Kidney (tissue), 14 donors: ENCODE results near the gene COL11A2. TPM values are rescaled to one million over a fixed set of nuclear protein-coding genes. Genes with fewer than 3 reads are reported as not detected.

Experiments
- DNase-seq, 5 donors: peaks; one replicate each; pipeline ENCODE4 v3.0.0-alpha.2; 2013 to 2020
- FAIRE-seq: peaks from 2 replicates; lab custom pipeline; 2012; peaks lifted over from hg19 to GRCh38; lab: Jason Lieb, UNC
- H3K27ac ChIP-seq, 2 donors: one replicate each; pipeline ENCODE4 v1.7.0; 2013; ENCODE audit warnings: low read depth in 2 of 2, low read length in 2 of 2, inconsistent platforms in 1 of 2
- H3K27me3 ChIP-seq: one replicate; pipeline ENCODE4 v1.7.1; 2013; ENCODE audit warnings: low read length, inconsistent platforms; ENCODE audit not compliant: control insufficient read depth, insufficient read depth
- H3K36me3 ChIP-seq, 3 donors: one replicate each; pipeline versions ENCODE4 v1.7.0 to v1.7.1; 2013; ENCODE audit warnings: low read length in 3 of 3, control low read depth in 1 of 3, inconsistent platforms in 1 of 3; ENCODE audit not compliant: insufficient read depth in 3 of 3, control insufficient read depth in 2 of 3
- H3K4me1 ChIP-seq, 3 donors: one replicate each; pipeline versions ENCODE4 v1.7.0 to v1.7.1; 2013; ENCODE audit warnings: low read length in 3 of 3, inconsistent platforms in 1 of 3, low read depth in 1 of 3; ENCODE audit not compliant: control insufficient read depth in 2 of 3, insufficient read depth in 2 of 3
- H3K4me3 ChIP-seq, 3 donors: one replicate each; pipeline versions ENCODE4 v1.7.0 to v1.8.1; 2013; ENCODE audit warnings: low read length in 3 of 3, control low read depth in 1 of 3, inconsistent platforms in 1 of 3
- H3K9ac ChIP-seq, 3 donors: one replicate each; pipeline versions ENCODE4 v1.7.0 to v1.7.1; 2013; ENCODE audit warnings: low read length in 3 of 3, control low read depth in 1 of 3, inconsistent platforms in 1 of 3
- H3K9me3 ChIP-seq, 3 donors: one replicate each; pipeline versions ENCODE4 v1.7.0 to v1.7.1; 2013; ENCODE audit warnings: low read length in 3 of 3, control low read depth in 1 of 3, inconsistent platforms in 1 of 3; ENCODE audit not compliant: control insufficient read depth in 2 of 3, insufficient read depth in 1 of 3
- intact Hi-C: fragments of 100-400 bp; cut with DNase I; formaldehyde crosslinking; loops from one replicate; pipeline ENCODE4 v1.11.1; 2022
- polyA plus RNA-seq: library from polyadenylated mRNA; stranded (reverse); fragments of 350-450 nt; fragmentation: Illumina TruSeq; extraction: RNeasy Lipid Tissue Mini Kit (QIAGEN cat#74804); gene quantifications from one replicate; pipeline ENCODE4 v1.2.3, GENCODE V29; 2014; ENCODE audit warnings: low read depth, low replicate concordance; ENCODE audit not compliant: insufficient read depth
- total RNA-seq: library from RNA; stranded (reverse); fragmentation: NEBNext Ultra II Directional; extraction: Animal tissue kit (Norgen Biotek cat#: 25700); gene quantifications from one replicate; pipeline ENCODE4 v1.2.1, GENCODE V29; 2021
- TF ChIP-seq, protein P1 (sequence below): IDR thresholded peaks from 3 replicates; pipeline ENCODE4 v1.5.1; 2012; ENCODE audit warnings: mild to moderate bottlenecking, moderate library complexity, borderline replicate concordance; ENCODE audit not compliant: insufficient read depth; ENCODE audit errors: extremely low read depth
- donor health status: control.
- donor health status: control.
- donor health status: control.
- donor health status: control.
- donor health status: control.
- donor health status: DM: yes; HTN: yes; CAD: no.
- donor health status: Normal renal cell carcinoma (clear cell type).

COL11A2 gene
- total and polyA plus RNA-seq, 2 donors from 2014 or later, result 0.85 to 2.3 TPM

DNA sequence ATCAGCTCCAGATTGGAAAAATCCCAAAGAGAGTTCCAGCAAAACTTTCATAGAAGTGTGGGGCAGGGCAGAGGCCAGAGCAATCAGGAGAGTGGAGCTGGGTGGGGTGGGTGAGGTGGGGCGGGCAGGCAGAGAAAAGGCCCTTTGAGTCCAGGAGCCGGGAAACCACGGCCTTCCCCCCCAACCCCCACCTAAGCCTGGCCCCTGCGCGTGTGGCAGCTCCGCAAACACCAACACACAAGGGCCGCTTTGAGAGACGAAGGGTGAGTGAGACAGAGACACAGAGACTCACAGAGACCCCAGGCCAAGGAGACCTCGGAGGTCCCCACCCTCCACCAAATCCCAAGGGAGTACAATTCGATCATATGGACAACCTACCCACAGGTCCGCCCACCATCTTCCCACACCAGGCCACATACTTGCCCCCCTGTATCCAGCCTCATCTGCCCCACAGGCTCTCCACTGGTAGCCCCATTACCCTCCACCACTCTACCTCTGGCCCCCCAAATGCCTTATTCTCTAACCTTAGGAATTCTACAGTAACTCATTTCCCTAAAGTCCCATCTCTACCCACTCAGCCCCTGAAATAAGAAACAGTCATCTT, 1.7 kb downstream of the COL11A2 start:
- Histone ChIP-seq H3K27ac (no peak overlapping the region), H3K27me3 (peaks cover 4% of the 10 kb centered on the region), H3K9ac (no peak overlapping the region), H3K4me1 (peaks cover 0 to 4% (median 4%) of the 10 kb centered on the region in 3 donors), H3K9me3 (no peaks in the 10 kb centered on the region), H3K36me3 (peaks cover 2 to 6% (median 5%) of the 10 kb centered on the region in 3 donors), H3K4me3 (no peak overlapping the region)
- FAIRE-seq, result no peak
- TF ChIP-seq, protein P1, sequence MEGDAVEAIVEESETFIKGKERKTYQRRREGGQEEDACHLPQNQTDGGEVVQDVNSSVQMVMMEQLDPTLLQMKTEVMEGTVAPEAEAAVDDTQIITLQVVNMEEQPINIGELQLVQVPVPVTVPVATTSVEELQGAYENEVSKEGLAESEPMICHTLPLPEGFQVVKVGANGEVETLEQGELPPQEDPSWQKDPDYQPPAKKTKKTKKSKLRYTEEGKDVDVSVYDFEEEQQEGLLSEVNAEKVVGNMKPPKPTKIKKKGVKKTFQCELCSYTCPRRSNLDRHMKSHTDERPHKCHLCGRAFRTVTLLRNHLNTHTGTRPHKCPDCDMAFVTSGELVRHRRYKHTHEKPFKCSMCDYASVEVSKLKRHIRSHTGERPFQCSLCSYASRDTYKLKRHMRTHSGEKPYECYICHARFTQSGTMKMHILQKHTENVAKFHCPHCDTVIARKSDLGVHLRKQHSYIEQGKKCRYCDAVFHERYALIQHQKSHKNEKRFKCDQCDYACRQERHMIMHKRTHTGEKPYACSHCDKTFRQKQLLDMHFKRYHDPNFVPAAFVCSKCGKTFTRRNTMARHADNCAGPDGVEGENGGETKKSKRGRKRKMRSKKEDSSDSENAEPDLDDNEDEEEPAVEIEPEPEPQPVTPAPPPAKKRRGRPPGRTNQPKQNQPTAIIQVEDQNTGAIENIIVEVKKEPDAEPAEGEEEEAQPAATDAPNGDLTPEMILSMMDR, result no peak
- intact Hi-C loops, result no loop called here
- peak in 1 of 5 donors; percentile 44 for DNase-seq

DNA sequence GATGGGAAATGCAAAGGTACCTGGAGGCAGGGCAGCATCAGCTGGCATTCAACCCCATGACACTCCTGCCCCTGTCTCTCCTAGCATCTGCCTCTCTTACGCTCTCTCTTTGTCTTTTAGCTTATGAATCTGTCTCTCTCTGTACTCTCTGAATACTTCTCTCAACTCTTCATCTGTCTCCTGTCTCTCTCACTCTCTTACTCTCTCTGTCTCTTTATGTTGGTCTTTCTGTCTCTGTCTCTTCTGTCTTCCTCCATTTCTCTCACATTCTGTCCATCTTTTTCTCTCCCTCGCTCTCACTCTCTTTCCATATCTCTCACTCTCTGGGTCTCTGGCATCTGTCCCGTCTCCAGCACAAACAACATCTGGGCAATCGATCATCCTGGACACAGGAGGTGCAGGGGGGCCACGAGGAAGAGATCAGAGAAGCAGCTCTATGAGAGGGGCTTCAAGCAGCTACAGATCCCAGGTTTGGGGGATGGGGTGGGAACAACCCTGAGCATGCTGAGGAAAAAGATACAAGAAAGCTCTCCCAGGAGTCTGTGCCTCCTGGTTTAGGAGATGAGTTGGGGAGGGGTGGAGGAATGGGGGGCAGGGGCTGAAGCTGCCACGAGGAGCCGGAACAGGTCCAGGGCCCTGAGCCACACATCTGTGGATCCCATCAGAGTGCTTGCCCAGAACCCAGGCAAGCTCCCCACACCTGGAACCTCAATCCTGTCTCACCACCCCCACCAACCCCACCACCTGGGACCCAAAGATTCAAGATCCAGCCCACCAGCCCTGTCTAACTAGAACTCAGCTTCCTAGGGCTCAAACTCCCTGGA, 2.4 kb downstream of the COL11A2 start:
- peak in 1 of 5 donors; percentile 26 for DNase-seq
- Histone ChIP-seq H3K27me3 (peaks cover 4% of the 10 kb centered on the region), H3K9ac (no peak overlapping the region), H3K4me1 (peaks cover 0 to 4% (median 4%) of the 10 kb centered on the region in 3 donors), H3K9me3 (no peaks in the 10 kb centered on the region), H3K27ac (no peak overlapping the region), H3K4me3 (no peak overlapping the region), H3K36me3 (peaks cover 0 to 4% (median under 1%) of the 10 kb centered on the region in 3 donors)
- intact Hi-C loops, result no loop called here
- TF ChIP-seq, protein P1, result no peak
- no peak for FAIRE-seq

DNA sequence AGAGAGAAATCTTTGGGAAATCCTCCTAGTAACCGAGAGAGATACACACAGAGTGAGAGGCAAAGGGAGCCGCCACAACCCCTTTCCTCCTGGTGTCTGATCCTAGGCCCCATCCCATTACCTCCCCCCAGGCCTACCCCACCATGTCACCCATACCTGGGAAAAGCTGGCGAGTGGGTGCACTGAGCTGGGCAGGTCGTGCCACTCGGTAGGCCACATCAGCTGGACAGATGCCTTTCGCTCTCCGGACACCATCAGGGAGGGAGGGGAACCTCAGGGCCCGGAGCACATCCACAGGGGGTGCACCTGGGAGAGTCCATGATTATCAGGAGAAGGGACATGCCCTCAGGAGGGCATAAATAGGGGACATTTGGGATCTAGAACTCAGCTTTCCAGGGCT, 3.1 kb downstream of the COL11A2 start:
- TF ChIP-seq, protein P1, result no peak
- DNase-seq (no peak), FAIRE-seq (no peak)
- intact Hi-C loops, result no loop called here
- Histone ChIP-seq H3K9me3 (no peaks in the 10 kb centered on the region), H3K27ac (no peak overlapping the region), H3K4me3 (no peak overlapping the region), H3K36me3 (peaks cover 0 to under 1% (median 0%) of the 10 kb centered on the region in 3 donors), H3K9ac (no peak overlapping the region), H3K27me3 (peaks cover 4% of the 10 kb centered on the region), H3K4me1 (peaks cover 0 to 4% (median 4%) of the 10 kb centered on the region in 3 donors)
